ENCODE measurements around the gene SLC22A23. TPM values are rescaled to one million over a fixed set of nuclear protein-coding genes. Genes with fewer than 3 reads are reported as not detected.
"Not testable (repeated sequence)": the region's sequence is repeated elsewhere in the genome, so short reads cannot be mapped to it uniquely, and the experiment has no call there.

Gene SLC22A23
- total RNA-seq, 2 experiments from 2014 or later = 0.37 to 0.39 TPM

DNA sequence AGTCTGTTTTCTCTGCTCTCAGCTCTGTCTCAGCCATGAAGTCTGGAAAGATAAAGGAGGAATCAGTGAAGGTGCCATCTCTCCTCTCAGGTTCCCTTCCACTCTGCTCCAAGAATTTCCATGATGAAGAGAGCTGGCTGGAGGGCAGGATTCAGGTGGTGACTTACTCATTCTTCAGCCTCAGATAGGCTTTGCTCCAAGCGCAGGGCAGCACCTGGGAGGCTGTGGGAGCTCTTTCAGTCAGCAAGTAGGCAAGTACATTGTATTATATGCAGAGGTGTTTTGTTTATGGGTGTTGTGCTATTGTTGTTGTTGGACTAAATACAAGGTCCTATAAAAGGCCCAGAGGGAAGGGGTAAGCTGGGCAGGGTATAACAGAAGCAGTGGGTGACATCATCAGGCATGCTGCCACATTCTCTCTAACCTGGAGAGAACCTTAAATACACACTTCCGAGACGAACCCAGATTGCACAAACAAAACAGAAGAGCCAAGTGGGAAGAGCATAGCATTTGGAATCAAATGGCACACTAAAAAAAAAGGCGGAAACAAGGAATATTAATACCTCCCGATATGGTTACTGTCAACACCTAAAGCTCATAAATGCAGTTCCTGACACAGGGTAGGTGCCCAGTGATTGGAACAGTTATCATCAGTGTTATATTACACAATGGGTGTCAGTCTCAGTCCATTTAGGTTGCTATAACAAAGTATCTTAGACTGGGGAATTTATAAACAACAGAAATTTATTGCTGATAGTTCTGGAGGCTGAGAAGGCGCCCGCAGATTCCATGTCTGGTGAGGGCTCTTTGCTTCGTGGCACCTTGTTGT, 212.6 kb downstream of the SLC22A23 start:
- Mint-ChIP-seq H3K4me3 (no peak overlapping the region), H3K27me3 (peaks cover 42% of the 10 kb centered on the region), H3K27ac (no peak overlapping the region), H3K36me3 (ENCODE audit: low read depth) (no peaks in the 10 kb centered on the region), H3K4me1 (no peaks in the 10 kb centered on the region), H3K9me3 (ENCODE audit: low read depth) (no peaks in the 10 kb centered on the region)
- CTCF ChIA-PET = interaction anchor here (0.5 to 2.2 kb wide), 6 partner anchors 9 to 1686 kb away, joined by 3 to 12 read pairs (median 4); partner anchors contain the start of gene TUBB2A
- POLR2A ChIA-PET = no interaction called here
- no peak for ATAC-seq
- DNase-seq = no peak
- intact Hi-C loops (cut with DNase I, micrococcal nuclease) = no loop called here

DNA sequence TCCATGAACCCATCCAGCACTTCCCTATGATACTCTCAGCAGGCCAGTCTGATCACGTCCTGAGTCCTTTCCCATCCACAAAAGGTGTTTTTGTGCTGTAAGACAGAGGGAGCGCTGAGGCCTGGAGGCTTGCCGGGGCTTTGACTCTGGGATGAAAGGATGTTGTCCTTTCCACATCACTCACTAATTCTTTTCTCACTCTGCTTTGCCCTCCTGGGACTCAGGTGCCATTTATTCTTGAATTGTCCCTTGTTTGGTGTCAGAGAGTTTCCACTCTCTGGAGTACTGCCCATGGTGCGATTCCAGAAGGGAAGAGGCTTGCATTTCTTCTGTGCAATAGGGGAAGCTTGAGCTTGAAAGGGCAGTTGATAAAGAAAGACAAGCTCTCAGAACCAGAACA, 214.1 kb downstream of the SLC22A23 start:
- CTCF ChIA-PET = interaction anchor here (0.8 kb wide), 1 partner anchor 117 kb away, joined by 3 read pairs; no protein-coding TSS in a partner anchor
- no peak for ATAC-seq
- DNase-seq = no peak
- H3K36me3 Mint-ChIP-seq (ENCODE audit: low read depth) = no peaks in the 10 kb centered on the region
- no peak overlapping the region for H3K27ac Mint-ChIP-seq
- intact Hi-C loops (cut with DNase I, micrococcal nuclease) = no loop called here
- no peaks in the 10 kb centered on the region for H3K9me3 Mint-ChIP-seq (ENCODE audit: low read depth)
- no peak overlapping the region for H3K4me3 Mint-ChIP-seq
- no peaks in the 10 kb centered on the region for H3K4me1 Mint-ChIP-seq
- peaks cover 39% of the 10 kb centered on the region for H3K27me3 Mint-ChIP-seq
- POLR2A ChIA-PET = no interaction called here

DNA sequence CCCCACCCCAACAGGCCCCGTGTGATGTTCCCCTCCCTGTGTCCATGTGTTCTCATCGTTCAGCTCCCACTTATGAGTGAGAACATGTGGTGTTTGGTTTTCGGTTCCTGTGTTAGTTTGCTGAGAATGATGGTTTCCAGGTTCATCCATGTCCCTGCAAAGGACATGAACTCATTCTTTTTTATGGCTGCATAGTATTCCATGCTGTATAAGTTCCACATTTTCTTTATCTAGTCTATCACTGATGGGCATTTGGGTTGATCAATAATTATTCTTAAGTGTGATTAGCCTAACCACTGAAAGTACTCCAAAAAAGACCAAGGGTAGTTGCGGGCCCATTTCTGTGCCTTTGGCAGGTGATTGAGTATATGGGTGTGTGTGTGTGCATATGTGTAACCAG, 215.1 kb downstream of the SLC22A23 start:
- H3K36me3 Mint-ChIP-seq (ENCODE audit: low read depth); H3K27ac Mint-ChIP-seq; intact Hi-C loops (cut with DNase I, micrococcal nuclease); H3K4me1 Mint-ChIP-seq; H3K9me3 Mint-ChIP-seq (ENCODE audit: low read depth); POLR2A ChIA-PET; DNase-seq; H3K4me3 Mint-ChIP-seq; ATAC-seq; CTCF ChIA-PET: not testable (repeated sequence)
- peaks cover 37% of the 10 kb centered on the region for H3K27me3 Mint-ChIP-seq

- ATAC-seq = no peak
- Mint-ChIP-seq H3K4me3 (no peak overlapping the region), H3K9me3 (ENCODE audit: low read depth) (no peaks in the 10 kb centered on the region), H3K27me3 (peaks cover 43% of the 10 kb centered on the region), H3K4me1 (no peaks in the 10 kb centered on the region), H3K27ac (no peak overlapping the region), H3K36me3 (ENCODE audit: low read depth) (no peaks in the 10 kb centered on the region)
- CTCF ChIA-PET = interaction anchor here (0.6 to 1.9 kb wide), 4 partner anchors 10 to 280 kb away, joined by 3 to 14 read pairs (median 3); no protein-coding TSS in a partner anchor
- POLR2A ChIA-PET = no interaction called here
- DNase-seq = no peak
- intact Hi-C loops (cut with DNase I, micrococcal nuclease) = no loop called here
Observed at GRCh38 chr6:3240595-3240994, 216.3 kb downstream of the SLC22A23 start.

GRCh38 chr6:3239110-3239830, 217.6 kb downstream of the SLC22A23 start:
- ChIA-PET POLR2A (no interaction called here), CTCF (interaction anchor here (1.4 to 1.9 kb wide), 2 partner anchors 10 to 12 kb away, joined by 4 to 14 read pairs; no protein-coding TSS in a partner anchor)
- no peaks in the 10 kb centered on the region for H3K36me3 Mint-ChIP-seq (ENCODE audit: low read depth)
- no peak for DNase-seq
- peaks cover 41% of the 10 kb centered on the region for H3K27me3 Mint-ChIP-seq
- no peak overlapping the region for H3K4me3 Mint-ChIP-seq
- ATAC-seq = no peak
- no peak overlapping the region for H3K27ac Mint-ChIP-seq
- intact Hi-C loops (cut with DNase I, micrococcal nuclease) = no loop called here
- no peaks in the 10 kb centered on the region for H3K9me3 Mint-ChIP-seq (ENCODE audit: low read depth)
- no peaks in the 10 kb centered on the region for H3K4me1 Mint-ChIP-seq

DNA sequence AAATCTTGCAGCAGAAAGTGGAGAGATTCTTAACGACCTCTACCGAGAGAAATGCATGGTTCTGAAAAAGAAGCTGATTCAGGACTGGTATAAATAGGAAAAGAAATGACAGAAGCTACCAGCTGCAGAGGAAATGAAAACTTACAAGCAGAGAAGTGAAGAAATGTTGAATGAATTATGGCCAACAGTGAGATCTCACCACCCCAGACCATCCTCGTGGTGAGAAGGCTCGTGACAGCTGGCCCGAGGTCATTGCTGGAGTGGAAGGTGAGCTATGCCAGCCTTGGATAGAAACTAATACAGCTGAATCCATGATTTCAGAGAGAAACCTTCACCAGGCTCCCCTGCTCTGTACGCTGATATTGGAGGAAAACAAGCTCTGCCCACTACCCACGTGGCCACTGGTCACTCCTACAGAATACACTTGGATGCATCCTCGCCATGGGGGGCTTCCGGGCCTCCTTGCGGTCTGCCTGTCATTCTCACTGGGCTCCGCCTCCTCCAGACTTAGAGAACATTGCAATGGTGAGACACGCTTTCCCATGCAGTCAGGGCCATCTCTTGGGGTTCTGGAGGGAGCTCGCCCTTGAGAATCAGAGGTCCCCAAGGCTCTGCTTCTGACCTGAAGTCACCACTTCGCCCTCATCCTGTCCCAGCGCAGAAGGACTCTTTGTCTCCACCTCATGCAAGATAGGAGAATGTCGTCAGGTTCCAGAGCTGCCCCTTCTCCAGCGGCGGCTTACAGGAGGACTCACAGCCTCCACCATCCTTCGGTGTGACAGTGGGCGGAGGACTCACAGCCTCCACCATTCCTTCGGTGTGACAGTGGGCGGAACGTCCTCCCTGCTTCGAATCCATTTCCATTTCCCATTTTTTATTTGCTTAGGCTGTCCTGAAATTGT, 218.8 kb downstream of the SLC22A23 start:
- POLR2A ChIA-PET = no interaction called here
- intact Hi-C loops (cut with DNase I, micrococcal nuclease) = no loop called here
- no peaks in the 10 kb centered on the region for H3K36me3 Mint-ChIP-seq (ENCODE audit: low read depth)
- H3K9me3 Mint-ChIP-seq (ENCODE audit: low read depth) = no peaks in the 10 kb centered on the region
- H3K27ac Mint-ChIP-seq = no peak overlapping the region
- DNase-seq (no peak), ATAC-seq (no peak)
- no peaks in the 10 kb centered on the region for H3K4me1 Mint-ChIP-seq
- no peak overlapping the region for H3K4me3 Mint-ChIP-seq
- peaks cover 45% of the 10 kb centered on the region for H3K27me3 Mint-ChIP-seq
- CTCF ChIA-PET = interaction anchor here (0.6 to 3.3 kb wide), 3 partner anchors 14 to 112 kb away, joined by 3 to 9 read pairs (median 3); no protein-coding TSS in a partner anchor

- intact Hi-C loops (cut with DNase I, micrococcal nuclease) = no loop called here
- ATAC-seq = no peak
- Mint-ChIP-seq H3K36me3 (ENCODE audit: low read depth) (no peaks in the 10 kb centered on the region), H3K4me1 (peaks cover 9% of the 10 kb centered on the region), H3K27me3 (peaks cover 58% of the 10 kb centered on the region), H3K9me3 (ENCODE audit: low read depth) (no peaks in the 10 kb centered on the region), H3K27ac (no peak overlapping the region), H3K4me3 (no peak overlapping the region)
- ChIA-PET CTCF (interaction anchor here (0.7 to 3.3 kb wide), 2 partner anchors 16 to 172 kb away, joined by 4 to 9 read pairs; no protein-coding TSS in a partner anchor), POLR2A (no interaction called here)
- no peak for DNase-seq
Observed at GRCh38 chr6:3236005-3236404, 220.8 kb downstream of the SLC22A23 start.

DNA sequence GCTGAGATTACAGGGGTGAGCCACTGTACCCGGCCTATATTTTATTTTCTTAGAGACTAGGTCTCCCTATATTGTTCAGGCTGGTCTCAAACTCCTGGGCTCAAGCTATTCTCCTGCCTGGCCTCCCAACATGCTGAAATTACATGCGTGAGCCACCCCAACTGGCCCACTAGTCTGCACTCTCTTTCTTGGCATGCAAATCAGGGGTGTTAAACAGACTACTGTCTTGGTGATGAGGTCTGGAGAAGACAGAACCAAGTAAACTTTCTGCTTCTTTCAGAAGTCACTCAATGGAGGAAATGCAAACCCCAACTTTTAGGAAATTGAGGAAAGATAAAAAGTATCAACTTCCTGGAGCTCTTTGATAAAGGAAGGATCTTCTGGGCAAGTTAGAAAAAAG, 221.4 kb downstream of the SLC22A23 start:
- Mint-ChIP-seq H3K36me3 (ENCODE audit: low read depth) (no peaks in the 10 kb centered on the region), H3K27me3 (peaks cover 59% of the 10 kb centered on the region), H3K4me3 (no peak overlapping the region), H3K27ac (no peak overlapping the region), H3K9me3 (ENCODE audit: low read depth) (no peaks in the 10 kb centered on the region), H3K4me1 (peaks cover 13% of the 10 kb centered on the region)
- no peak for ATAC-seq
- no peak for DNase-seq
- CTCF ChIA-PET = interaction anchor here (0.7 to 3.3 kb wide), 2 partner anchors 16 to 171 kb away, joined by 4 to 9 read pairs; no protein-coding TSS in a partner anchor
- intact Hi-C loops (cut with DNase I, micrococcal nuclease) = no loop called here
- POLR2A ChIA-PET = no interaction called here

DNA sequence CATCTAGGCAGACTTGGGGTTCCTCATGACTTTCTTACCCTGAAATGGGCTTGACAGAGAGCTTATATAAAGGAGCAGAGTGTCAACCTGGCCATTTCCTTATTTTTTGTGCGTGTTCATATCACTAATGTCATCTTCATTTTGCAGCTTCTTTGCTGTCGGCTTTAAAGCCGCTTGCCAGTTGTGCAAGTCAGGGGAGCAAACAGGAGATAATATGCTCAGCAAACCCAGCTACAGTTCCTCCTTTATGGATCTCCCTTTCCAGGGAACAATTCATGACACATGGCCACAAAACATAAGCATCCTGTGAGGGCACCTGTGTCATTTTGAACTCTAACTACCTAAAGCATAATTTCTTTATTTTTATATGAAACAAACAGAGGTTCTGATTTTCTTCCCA, 222.9 kb downstream of the SLC22A23 start:
- DNase-seq (no peak), ATAC-seq (no peak)
- H3K4me3 Mint-ChIP-seq = no peak overlapping the region
- H3K27me3 Mint-ChIP-seq = peaks cover 66% of the 10 kb centered on the region
- peaks cover 27% of the 10 kb centered on the region for H3K4me1 Mint-ChIP-seq
- H3K36me3 Mint-ChIP-seq (ENCODE audit: low read depth) = no peaks in the 10 kb centered on the region
- no peak overlapping the region for H3K27ac Mint-ChIP-seq
- ChIA-PET POLR2A (no interaction called here), CTCF (interaction anchor here (0.9 kb wide), 1 partner anchor 70 kb away, joined by 3 read pairs; no protein-coding TSS in a partner anchor)
- H3K9me3 Mint-ChIP-seq (ENCODE audit: low read depth) = no peaks in the 10 kb centered on the region
- intact Hi-C loops (cut with DNase I, micrococcal nuclease) = loop anchor here in 1 of 2 experiments (5.0 kb wide), 1 partner anchor 1627 kb away; the partner anchor contains the start of gene FOXC1

DNA sequence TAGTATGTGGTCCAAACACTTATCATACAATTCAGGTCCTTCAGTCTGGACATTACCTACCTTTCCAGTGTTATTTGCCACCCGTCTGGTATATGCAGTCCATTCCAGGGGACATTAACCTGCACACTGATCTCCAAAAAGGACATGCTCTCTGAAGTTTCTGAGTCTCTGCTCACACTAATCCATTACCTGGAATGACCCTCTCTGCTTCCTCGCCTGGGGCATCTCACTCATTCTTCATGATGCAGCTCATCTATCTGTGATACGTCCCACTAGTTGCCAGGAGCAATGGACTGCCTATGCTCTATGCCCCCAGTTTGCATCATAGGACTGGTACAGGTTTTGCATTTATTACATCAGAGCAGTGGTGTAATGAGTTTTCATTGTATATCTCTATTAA, 223.5 kb downstream of the SLC22A23 start:
- H3K27ac Mint-ChIP-seq = no peak overlapping the region
- POLR2A ChIA-PET = no interaction called here
- H3K9me3 Mint-ChIP-seq (ENCODE audit: low read depth) = no peaks in the 10 kb centered on the region
- CTCF ChIA-PET = interaction anchor here (0.9 kb wide), 1 partner anchor 69 kb away, joined by 3 read pairs; no protein-coding TSS in a partner anchor
- H3K4me3 Mint-ChIP-seq = no peak overlapping the region
- intact Hi-C loops (cut with DNase I, micrococcal nuclease) = loop anchor here in 1 of 2 experiments (5.0 kb wide), 1 partner anchor 1626 kb away; the partner anchor contains the start of gene FOXC1
- no peaks in the 10 kb centered on the region for H3K36me3 Mint-ChIP-seq (ENCODE audit: low read depth)
- ATAC-seq (no peak), DNase-seq (no peak)
- peaks cover 67% of the 10 kb centered on the region for H3K27me3 Mint-ChIP-seq
- H3K4me1 Mint-ChIP-seq = peaks cover 31% of the 10 kb centered on the region
